Esophagus squamous epithelium (tissue), 4 donors: ENCODE measurements around the gene IQCH.

Experiments used
- POLR2A ChIP-seq, 4 donors: fragments of 450-650 bp; IDR thresholded peaks; one replicate each; pipeline ENCODE4 v1.6.1; 2017; ENCODE audit warnings: antibody characterized with exemption in 4 of 4, mild to moderate bottlenecking in 4 of 4, moderate library complexity in 3 of 4
- TF ChIP-seq, protein P1 (sequence below), 6 experiments: fragments of 450-650 bp in 4 of 6; fragments of 200-600 bp in 2 of 6; sonication (generic) in 2 of 6; IDR thresholded peaks; one replicate each; pipeline ENCODE4 v1.5.1; 2016 to 2019; ENCODE audit warnings: antibody characterized with exemption in 6 of 6, mild to moderate bottlenecking in 4 of 6, moderate library complexity in 4 of 6

DNA sequence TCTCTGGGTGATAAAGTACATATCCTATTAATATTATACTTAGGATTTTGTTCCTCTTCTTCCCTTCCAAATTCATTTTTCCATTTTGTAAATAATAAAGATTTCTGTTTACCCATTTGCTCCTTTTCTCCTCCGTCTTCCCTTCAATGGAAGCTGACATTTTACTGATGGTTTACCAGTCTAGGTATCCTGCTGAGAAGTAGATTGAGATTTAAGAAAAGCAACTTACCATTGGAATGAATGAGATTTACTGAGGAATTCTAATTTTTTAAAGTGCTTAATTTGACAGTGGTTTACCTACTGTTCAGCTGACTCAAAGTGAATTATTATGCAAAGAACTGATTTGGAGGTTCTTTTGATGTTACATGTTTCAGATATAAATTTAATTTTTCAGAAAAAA is 268.7 kb downstream of the IQCH start:
- TF ChIP-seq, protein P1, sequence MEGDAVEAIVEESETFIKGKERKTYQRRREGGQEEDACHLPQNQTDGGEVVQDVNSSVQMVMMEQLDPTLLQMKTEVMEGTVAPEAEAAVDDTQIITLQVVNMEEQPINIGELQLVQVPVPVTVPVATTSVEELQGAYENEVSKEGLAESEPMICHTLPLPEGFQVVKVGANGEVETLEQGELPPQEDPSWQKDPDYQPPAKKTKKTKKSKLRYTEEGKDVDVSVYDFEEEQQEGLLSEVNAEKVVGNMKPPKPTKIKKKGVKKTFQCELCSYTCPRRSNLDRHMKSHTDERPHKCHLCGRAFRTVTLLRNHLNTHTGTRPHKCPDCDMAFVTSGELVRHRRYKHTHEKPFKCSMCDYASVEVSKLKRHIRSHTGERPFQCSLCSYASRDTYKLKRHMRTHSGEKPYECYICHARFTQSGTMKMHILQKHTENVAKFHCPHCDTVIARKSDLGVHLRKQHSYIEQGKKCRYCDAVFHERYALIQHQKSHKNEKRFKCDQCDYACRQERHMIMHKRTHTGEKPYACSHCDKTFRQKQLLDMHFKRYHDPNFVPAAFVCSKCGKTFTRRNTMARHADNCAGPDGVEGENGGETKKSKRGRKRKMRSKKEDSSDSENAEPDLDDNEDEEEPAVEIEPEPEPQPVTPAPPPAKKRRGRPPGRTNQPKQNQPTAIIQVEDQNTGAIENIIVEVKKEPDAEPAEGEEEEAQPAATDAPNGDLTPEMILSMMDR (IDR thresholded peaks at IDR 0.05) = no peak
- no peak for TF ChIP-seq POLR2A (IDR thresholded peaks at IDR 0.05)
